B cell (primary cell): ENCODE data around the gene LCN9. TPM values are rescaled to one million over a fixed set of nuclear protein-coding genes. Genes with fewer than 3 reads are reported as not detected.

Source experiments
- ATAC-seq: fragments of 200-7000 bp; cut with Tn5 transposase; one replicate; pipeline ENCODE4 v1.10.0; 2021; ENCODE audit warnings: low read depth, mild to moderate bottlenecking, moderate number of reproducible peaks, moderate library complexity
- CTCF ChIA-PET: fragments of 350-600 bp; sonication (Branson Sonifier 250); formaldehyde crosslinking; loops from one replicate; lab custom pipeline; 2021; ENCODE audit warnings: antibody characterized with exemption, inconsistent platforms; lab: Charles Lee
- POLR2A ChIA-PET: fragments of 350-600 bp; sonication (Branson Sonifier 250); formaldehyde crosslinking; loops from one replicate; lab custom pipeline; 2021; ENCODE audit warnings: antibody characterized with exemption; lab: Charles Lee
- DNase-seq: peaks from one replicate; pipeline ENCODE4 v3.0.0; 2013
- H2AFZ ChIP-seq: 2 replicates; pipeline ENCODE4 v1.6.1; 2012; ENCODE audit warnings: mild to moderate bottlenecking, low read depth, low read length; ENCODE audit not compliant: insufficient read depth, poor library complexity, severe bottlenecking
- H3K27ac ChIP-seq, 2 donors: 1 replicate in 1 of 2; 2 replicates in 1 of 2; pipeline ENCODE4 v1.5.1; 2012 to 2013; ENCODE audit warnings: low read length in 2 of 2, mild to moderate bottlenecking in 2 of 2, moderate library complexity in 1 of 2
- H3K27me3 ChIP-seq, 4 experiments: fragments of 200-600 bp in 1 of 4; sonication (generic) in 1 of 4; replicated peaks in 1 of 4; 1 replicate in 2 of 4; 2 replicates in 2 of 4; pipeline versions ENCODE4 v1.6.1 to v1.7.0; 2013 to 2016; ENCODE audit warnings: low read length in 3 of 4, mild to moderate bottlenecking in 2 of 4, mixed read lengths in 1 of 4, moderate library complexity in 1 of 4; ENCODE audit not compliant: insufficient read depth in 4 of 4, control insufficient read depth in 3 of 4; ENCODE audit errors: control extremely low read depth in 1 of 4
- H3K36me3 ChIP-seq, 2 experiments: replicated peaks in 1 of 2; 1 replicate in 1 of 2; 2 replicates in 1 of 2; pipeline versions ENCODE4 v1.6.1 to v1.7.1; 2013; ENCODE audit warnings: low read length in 1 of 2; ENCODE audit not compliant: insufficient read depth in 2 of 2, control insufficient read depth in 1 of 2; ENCODE audit errors: control extremely low read depth in 1 of 2, extremely low read depth in 1 of 2
- H3K4me1 ChIP-seq, 2 donors: fragments of 200-600 bp in 1 of 2; sonication (generic) in 1 of 2; 1 replicate in 1 of 2; 2 replicates in 1 of 2; pipeline versions ENCODE4 v1.5.1 to v1.6.1; 2013 to 2017; ENCODE audit warnings: low read length in 2 of 2; ENCODE audit not compliant: control insufficient read depth in 2 of 2, insufficient read depth in 2 of 2
- H3K4me2 ChIP-seq: replicated peaks from 2 replicates; pipeline ENCODE3; 2012; ENCODE audit warnings: mild to moderate bottlenecking, low read depth, low read length; ENCODE audit not compliant: poor library complexity, severe bottlenecking
- H3K4me3 ChIP-seq, 5 experiments: fragments of 200-600 bp in 1 of 5; sonication (generic) in 1 of 5; 1 replicate in 3 of 5; 2 replicates in 2 of 5; pipeline versions ENCODE4 v1.5.1 to v1.7.0; 2011 to 2016; ENCODE audit warnings: low read length in 4 of 5, mild to moderate bottlenecking in 4 of 5, low read depth in 2 of 5, control low read depth in 1 of 5, moderate library complexity in 1 of 5; ENCODE audit not compliant: insufficient read depth in 1 of 5; ENCODE audit errors: control extremely low read depth in 1 of 5, extremely low read depth in 1 of 5
- H3K79me2 ChIP-seq: fragments of 200-600 bp; sonication (generic); one replicate; pipeline ENCODE4 v1.6.0; 2016; ENCODE audit warnings: low read length; ENCODE audit not compliant: control insufficient read depth, insufficient read depth
- H3K9ac ChIP-seq: fragments of 200-600 bp; sonication (generic); 2 replicates; pipeline ENCODE4 v1.6.1; 2017; ENCODE audit warnings: mild to moderate bottlenecking, low read length, moderate library complexity
- H3K9me3 ChIP-seq, 3 donors: one replicate each; pipeline versions ENCODE4 v1.6.1 to v1.7.1; 2013; ENCODE audit warnings: low read length in 2 of 3; ENCODE audit not compliant: control insufficient read depth in 2 of 3, insufficient read depth in 1 of 3; ENCODE audit errors: control extremely low read depth in 1 of 3
- H4K20me1 ChIP-seq: 2 replicates; pipeline ENCODE4 v1.6.0; 2012; ENCODE audit warnings: mild to moderate bottlenecking, low read length; ENCODE audit not compliant: insufficient read depth, control insufficient read depth, poor library complexity, severe bottlenecking
- H3K27ac Mint-ChIP-seq: one replicate; pipeline ENCODE4 v1.8.0; 2021; ENCODE audit warnings: mixed read lengths
- H3K27me3 Mint-ChIP-seq: one replicate; pipeline ENCODE4 v1.8.0; 2021; ENCODE audit warnings: mixed read lengths
- H3K4me1 Mint-ChIP-seq: one replicate; pipeline ENCODE4 v1.8.0; 2021; ENCODE audit warnings: mixed read lengths
- H3K4me3 Mint-ChIP-seq: one replicate; pipeline ENCODE4 v1.8.0; 2021; ENCODE audit warnings: mixed read lengths
- H3K9me3 Mint-ChIP-seq: one replicate; pipeline ENCODE4 v1.8.0; 2022; ENCODE audit warnings: mixed read lengths; ENCODE audit not compliant: insufficient read depth
- EZH2 ChIP-seq: IDR thresholded peaks from 2 replicates; pipeline ENCODE4 v1.6.1; 2012; ENCODE audit warnings: borderline replicate concordance, low read depth, mild to moderate bottlenecking, moderate library complexity, low read length; ENCODE audit not compliant: insufficient read depth, poor library complexity, severe bottlenecking
- WGBS: methylation state at CpG from one replicate; pipeline ENCODE4 v1.1.5; 2013; ENCODE audit warnings: missing lambda C conversion rate; ENCODE audit not compliant: insufficient coverage; 5-methylcytosine and 5-hydroxymethylcytosine counted together
- intact Hi-C: fragments of 100-400 bp; cut with micrococcal nuclease; formaldehyde crosslinking; loops from one replicate; pipeline ENCODE4 v1.10.0; 2022
- polyA plus RNA-seq: library from polyadenylated mRNA; depleted of rRNA; stranded (reverse); fragments of >200 nt; gene quantifications from 2 replicates; pipeline ENCODE4 v1.2.3, GENCODE V29; 2012
- total RNA-seq, 2 donors: library from RNA; stranded (reverse); fragments of 120-200 nt in 1 of 2; gene quantifications; 1 replicate in 1 of 2; 2 replicates in 1 of 2; pipeline versions ENCODE4 v1.2.3 to v1.2.4, GENCODE V29; 2013 to 2022
- TF ChIP-seq, protein P1 (sequence below): fragments of 200-600 bp; IDR thresholded peaks from one replicate; pipeline ENCODE4 v1.8.0; 2022; ENCODE audit warnings: antibody characterized with exemption, mild to moderate bottlenecking

LCN9 gene
- total and polyA plus RNA-seq, 2 donors (not counting 1 experiment from before 2014, with no cell fraction given), result not detected

GRCh38 chr9:135693771-135694170, 30.7 kb downstream of the LCN9 start:
- WGBS, result 85% methylated on average over 11 of the region's 11 CpGs
- Histone ChIP-seq H3K4me2 (no peak overlapping the region), H3K4me1 (no peaks in the 10 kb centered on the region), H3K4me3 (no peak overlapping the region), H3K27ac (no peak overlapping the region), H3K9ac (no peak overlapping the region), H3K9me3 (peaks cover 0 to 7% (median 0%) of the 10 kb centered on the region in 3 donors), H2AFZ (no peak overlapping the region), H4K20me1 (no peaks in the 10 kb centered on the region), H3K27me3 (no peaks in the 10 kb centered on the region), H3K36me3 (no peaks in the 10 kb centered on the region), H3K79me2 (no peaks in the 10 kb centered on the region)
- ATAC-seq (no peak), DNase-seq (no peak)
- ChIA-PET CTCF (no interaction called here), POLR2A (no interaction called here)
- intact Hi-C loops, result no loop called here
- H3K4me3 Mint-ChIP-seq, result no peak overlapping the region
- H3K4me1 Mint-ChIP-seq, result no peaks in the 10 kb centered on the region
- peaks cover 3% of the 10 kb centered on the region for H3K27me3 Mint-ChIP-seq
- H3K27ac Mint-ChIP-seq, result no peak overlapping the region
- no peaks in the 10 kb centered on the region for H3K9me3 Mint-ChIP-seq
- TF ChIP-seq, protein P1, sequence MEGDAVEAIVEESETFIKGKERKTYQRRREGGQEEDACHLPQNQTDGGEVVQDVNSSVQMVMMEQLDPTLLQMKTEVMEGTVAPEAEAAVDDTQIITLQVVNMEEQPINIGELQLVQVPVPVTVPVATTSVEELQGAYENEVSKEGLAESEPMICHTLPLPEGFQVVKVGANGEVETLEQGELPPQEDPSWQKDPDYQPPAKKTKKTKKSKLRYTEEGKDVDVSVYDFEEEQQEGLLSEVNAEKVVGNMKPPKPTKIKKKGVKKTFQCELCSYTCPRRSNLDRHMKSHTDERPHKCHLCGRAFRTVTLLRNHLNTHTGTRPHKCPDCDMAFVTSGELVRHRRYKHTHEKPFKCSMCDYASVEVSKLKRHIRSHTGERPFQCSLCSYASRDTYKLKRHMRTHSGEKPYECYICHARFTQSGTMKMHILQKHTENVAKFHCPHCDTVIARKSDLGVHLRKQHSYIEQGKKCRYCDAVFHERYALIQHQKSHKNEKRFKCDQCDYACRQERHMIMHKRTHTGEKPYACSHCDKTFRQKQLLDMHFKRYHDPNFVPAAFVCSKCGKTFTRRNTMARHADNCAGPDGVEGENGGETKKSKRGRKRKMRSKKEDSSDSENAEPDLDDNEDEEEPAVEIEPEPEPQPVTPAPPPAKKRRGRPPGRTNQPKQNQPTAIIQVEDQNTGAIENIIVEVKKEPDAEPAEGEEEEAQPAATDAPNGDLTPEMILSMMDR, result no peak
- no peak for TF ChIP-seq EZH2

DNA sequence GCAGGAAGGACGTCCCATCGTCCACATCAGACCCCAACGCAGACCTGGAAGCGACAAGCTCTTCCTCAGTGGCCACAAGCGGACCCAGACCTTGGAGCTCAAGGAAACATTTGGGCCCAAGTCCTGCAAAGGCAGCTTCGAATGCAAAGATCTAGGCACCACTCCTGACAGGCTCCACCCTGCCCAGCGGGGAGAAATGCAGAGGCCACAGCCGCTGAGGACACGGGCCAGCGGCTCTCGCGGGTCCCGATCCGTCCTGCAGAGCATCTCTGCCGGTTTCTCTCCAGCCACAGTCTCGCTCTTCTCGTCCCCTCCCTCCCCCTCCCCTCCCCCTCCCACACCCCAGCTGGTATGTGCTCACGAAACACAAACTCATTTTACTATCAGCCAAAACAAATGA, 31.3 kb downstream of the LCN9 start:
- DNase-seq (no peak), ATAC-seq (no peak)
- Mint-ChIP-seq H3K27ac (no peak overlapping the region), H3K9me3 (no peaks in the 10 kb centered on the region), H3K4me3 (no peak overlapping the region), H3K4me1 (no peaks in the 10 kb centered on the region), H3K27me3 (peaks cover 3% of the 10 kb centered on the region)
- H3K9ac ChIP-seq, result no peak overlapping the region
- H3K36me3 ChIP-seq, result no peaks in the 10 kb centered on the region
- TF ChIP-seq, protein P1, result no peak
- TF ChIP-seq EZH2, result no peak
- 65% methylated on average over 14 of the region's 18 CpGs for WGBS
- H3K79me2 ChIP-seq, result no peaks in the 10 kb centered on the region
- H3K9me3 ChIP-seq, result peaks cover 0 to 7% (median 0%) of the 10 kb centered on the region in 3 donors
- no peak overlapping the region for H3K27ac ChIP-seq
- no peak overlapping the region for H3K4me2 ChIP-seq
- POLR2A ChIA-PET, result no interaction called here
- no peak overlapping the region for H3K4me3 ChIP-seq
- CTCF ChIA-PET, result no interaction called here
- no peaks in the 10 kb centered on the region for H4K20me1 ChIP-seq
- no peaks in the 10 kb centered on the region for H3K4me1 ChIP-seq
- intact Hi-C loops, result no loop called here
- no peaks in the 10 kb centered on the region for H3K27me3 ChIP-seq
- H2AFZ ChIP-seq, result no peak overlapping the region
